BLaER1 (cell line): Measurements from ENCODE around the gene WSCD2.

Experiments
- H3K27ac ChIP-seq: shearing (Covaris generic); formaldehyde crosslinking; 2 replicates; pipeline ENCODE4 v1.8.1; 2022
- H3K27me3 ChIP-seq: shearing (Covaris generic); formaldehyde crosslinking; 2 replicates; pipeline ENCODE4 v1.8.1; 2022
- H3K36me3 ChIP-seq: shearing (Covaris generic); formaldehyde crosslinking; 2 replicates; pipeline ENCODE4 v1.8.1; 2022
- H3K4me1 ChIP-seq: shearing (Covaris generic); formaldehyde crosslinking; 2 replicates; pipeline ENCODE4 v1.8.1; 2022
- H3K4me2 ChIP-seq: shearing (Covaris generic); formaldehyde crosslinking; 2 replicates; pipeline ENCODE4 v1.8.1; 2022
- H3K4me3 ChIP-seq: shearing (Covaris generic); formaldehyde crosslinking; 2 replicates; pipeline ENCODE4 v1.8.1; 2022
- H3K9ac ChIP-seq: shearing (Covaris generic); formaldehyde crosslinking; 2 replicates; pipeline ENCODE4 v1.8.1; 2022
- H3K9me3 ChIP-seq: shearing (Covaris generic); formaldehyde crosslinking; 2 replicates; pipeline ENCODE4 v1.8.1; 2022
- H4K20me1 ChIP-seq: shearing (Covaris generic); formaldehyde crosslinking; 2 replicates; pipeline ENCODE4 v1.8.1; 2022
- Cebpa-rat ChIP-seq: shearing (Covaris generic); IDR thresholded peaks from 2 replicates; pipeline ENCODE4 v1.8.1; 2022

WSCD2 gene

DNA sequence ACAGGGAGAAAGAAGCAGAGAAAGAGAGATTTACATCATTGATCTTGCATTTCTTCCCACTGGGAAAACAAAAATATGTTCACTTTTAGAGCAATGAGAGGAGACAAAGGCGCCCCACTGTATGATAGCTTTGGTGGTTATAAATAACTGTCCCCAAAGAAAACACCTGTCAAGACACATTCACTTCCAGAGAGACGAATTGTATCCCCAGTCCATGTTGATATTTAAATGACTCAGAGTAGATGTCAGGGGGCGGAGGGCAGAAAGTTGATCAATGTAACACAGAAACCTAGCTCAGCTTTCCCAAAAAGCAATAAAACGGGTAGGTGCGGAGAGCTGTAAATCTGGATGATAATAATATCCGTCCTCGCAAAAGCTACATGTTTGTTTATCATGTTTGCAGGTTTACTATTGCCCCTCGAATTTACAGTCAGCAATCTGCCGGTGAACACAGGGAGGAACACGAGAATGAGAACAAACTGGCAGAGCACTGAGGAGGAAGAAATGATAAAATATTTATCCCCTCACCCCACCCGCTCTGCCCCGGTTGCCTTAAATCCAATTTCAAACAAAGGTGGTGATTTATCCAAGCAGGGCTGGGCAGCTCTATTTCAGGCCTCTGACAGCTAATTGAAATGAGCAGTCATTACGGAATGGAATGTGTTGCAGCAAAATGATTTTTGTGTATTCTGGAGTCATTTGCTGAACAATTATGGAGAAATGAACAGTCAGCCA, 125.6 kb downstream of the WSCD2 start:
- no peak for TF ChIP-seq Cebpa-rat
- H3K4me1 ChIP-seq, result peaks cover 29% of the 10 kb centered on the region
- no peaks in the 10 kb centered on the region for H4K20me1 ChIP-seq
- no peaks in the 10 kb centered on the region for H3K27me3 ChIP-seq
- peak overlapping the region; percentile 32 for H3K4me2 ChIP-seq
- H3K9ac ChIP-seq, result no peak overlapping the region
- no peaks in the 10 kb centered on the region for H3K9me3 ChIP-seq
- H3K4me3 ChIP-seq, result no peak overlapping the region
- H3K27ac ChIP-seq, result no peak overlapping the region
- no peaks in the 10 kb centered on the region for H3K36me3 ChIP-seq

DNA sequence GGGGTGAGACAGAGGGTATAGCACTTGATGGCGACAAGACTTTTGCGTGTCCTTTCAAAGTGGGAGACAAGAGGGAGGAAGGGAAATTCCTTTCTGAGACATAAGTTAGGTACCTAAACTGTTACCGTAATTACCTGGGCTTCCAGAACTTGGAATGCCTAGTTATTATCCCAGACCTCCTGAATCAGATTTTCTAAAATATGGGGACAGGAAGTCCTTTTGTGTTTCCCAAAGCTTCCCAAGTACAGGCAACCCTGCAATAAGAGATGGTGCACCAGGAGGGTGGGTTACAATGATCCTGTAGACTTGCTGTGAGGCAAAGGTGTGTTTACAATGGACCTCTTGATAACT, 126.1 kb downstream of the WSCD2 start:
- Histone ChIP-seq H3K9me3 (no peaks in the 10 kb centered on the region), H4K20me1 (no peaks in the 10 kb centered on the region), H3K9ac (no peak overlapping the region), H3K4me1 (peaks cover 29% of the 10 kb centered on the region), H3K4me2 (no peak overlapping the region), H3K27me3 (no peaks in the 10 kb centered on the region), H3K27ac (no peak overlapping the region), H3K36me3 (no peaks in the 10 kb centered on the region), H3K4me3 (no peak overlapping the region)
- TF ChIP-seq Cebpa-rat, result no peak

DNA sequence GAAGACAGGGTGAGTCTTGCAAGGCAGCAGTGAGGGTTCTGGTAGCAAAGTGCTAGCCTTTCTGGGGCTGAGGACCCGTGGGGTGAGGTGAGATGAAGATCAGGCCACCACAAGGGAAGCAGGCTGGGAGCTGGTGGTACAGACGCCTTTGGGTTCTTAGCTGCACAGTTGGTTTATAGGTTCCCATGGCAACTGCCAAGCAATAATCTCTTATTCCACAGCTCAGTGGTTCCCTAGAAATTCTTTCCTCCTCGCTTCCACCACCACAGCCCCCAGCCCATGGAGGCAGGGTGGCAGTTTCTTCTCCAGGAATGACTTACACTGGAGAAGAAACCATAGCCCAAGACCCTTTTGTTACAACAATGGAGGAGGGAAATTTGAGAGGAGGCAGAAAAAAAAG, 127.9 kb downstream of the WSCD2 start:
- peaks cover 29% of the 10 kb centered on the region for H3K4me1 ChIP-seq
- peaks cover 10% of the 10 kb centered on the region for H3K9me3 ChIP-seq
- no peak overlapping the region for H3K4me3 ChIP-seq
- no peaks in the 10 kb centered on the region for H3K36me3 ChIP-seq
- TF ChIP-seq Cebpa-rat, result no peak
- H3K27ac ChIP-seq, result no peak overlapping the region
- no peaks in the 10 kb centered on the region for H3K27me3 ChIP-seq
- no peaks in the 10 kb centered on the region for H4K20me1 ChIP-seq
- H3K9ac ChIP-seq, result no peak overlapping the region
- H3K4me2 ChIP-seq, result no peak overlapping the region

DNA sequence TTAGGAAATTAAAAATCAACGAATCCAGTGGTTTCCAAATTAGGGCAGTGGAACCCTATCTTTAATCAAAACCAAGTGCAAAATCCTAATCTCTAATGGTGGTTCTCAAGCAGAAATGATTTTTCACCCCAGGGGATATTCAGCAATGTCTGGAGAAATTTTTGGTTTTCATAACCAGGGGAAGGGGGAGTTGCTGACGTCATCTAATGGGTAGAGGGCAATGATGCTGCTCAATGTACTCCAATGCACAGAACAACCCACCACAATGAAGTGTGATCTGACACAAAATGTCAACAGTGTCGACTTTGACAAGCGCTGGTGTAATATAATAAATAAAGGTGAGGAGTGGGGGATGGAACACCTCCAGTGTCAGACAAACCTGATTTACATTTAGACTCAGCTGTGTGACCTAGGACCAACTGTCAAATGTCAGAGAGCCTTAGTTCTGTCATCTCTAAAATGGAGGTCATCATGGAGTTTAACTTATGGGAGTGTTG, 128.6 kb downstream of the WSCD2 start:
- H3K4me2 ChIP-seq, result no peak overlapping the region
- no peak overlapping the region for H3K27ac ChIP-seq
- no peak overlapping the region for H3K4me3 ChIP-seq
- H3K9me3 ChIP-seq, result peaks cover 10% of the 10 kb centered on the region
- no peak overlapping the region for H3K9ac ChIP-seq
- no peak for TF ChIP-seq Cebpa-rat
- H3K27me3 ChIP-seq, result no peaks in the 10 kb centered on the region
- H3K4me1 ChIP-seq, result peaks cover 26% of the 10 kb centered on the region
- no peaks in the 10 kb centered on the region for H3K36me3 ChIP-seq
- H4K20me1 ChIP-seq, result no peaks in the 10 kb centered on the region

DNA sequence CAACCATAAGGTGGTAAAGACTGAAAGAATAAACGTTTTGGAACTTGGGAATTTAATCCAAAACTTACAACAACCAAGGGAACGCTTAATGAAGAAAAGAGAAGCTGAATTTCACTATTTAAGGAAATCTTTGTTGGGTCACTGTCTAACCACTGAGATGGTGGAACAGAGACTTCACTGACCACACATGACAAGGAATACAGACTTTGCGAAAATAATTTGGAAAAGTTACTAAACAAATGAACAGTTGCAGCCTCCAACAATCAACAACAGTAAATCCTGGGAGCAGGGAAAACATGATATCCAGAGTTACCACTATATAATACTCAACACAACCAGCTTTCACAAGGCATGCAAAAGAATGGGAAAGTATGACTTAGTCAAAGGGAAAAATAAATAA, 131.0 kb downstream of the WSCD2 start:
- H3K9me3 ChIP-seq, result peaks cover 10% of the 10 kb centered on the region
- no peaks in the 10 kb centered on the region for H4K20me1 ChIP-seq
- no peak for TF ChIP-seq Cebpa-rat
- H3K4me1 ChIP-seq, result peaks cover 6% of the 10 kb centered on the region; the same call in 1 of the 2 replicates
- no peak overlapping the region for H3K9ac ChIP-seq
- no peak overlapping the region for H3K4me3 ChIP-seq
- H3K4me2 ChIP-seq, result no peak overlapping the region
- H3K27me3 ChIP-seq, result no peaks in the 10 kb centered on the region
- no peaks in the 10 kb centered on the region for H3K36me3 ChIP-seq
- no peak overlapping the region for H3K27ac ChIP-seq

DNA sequence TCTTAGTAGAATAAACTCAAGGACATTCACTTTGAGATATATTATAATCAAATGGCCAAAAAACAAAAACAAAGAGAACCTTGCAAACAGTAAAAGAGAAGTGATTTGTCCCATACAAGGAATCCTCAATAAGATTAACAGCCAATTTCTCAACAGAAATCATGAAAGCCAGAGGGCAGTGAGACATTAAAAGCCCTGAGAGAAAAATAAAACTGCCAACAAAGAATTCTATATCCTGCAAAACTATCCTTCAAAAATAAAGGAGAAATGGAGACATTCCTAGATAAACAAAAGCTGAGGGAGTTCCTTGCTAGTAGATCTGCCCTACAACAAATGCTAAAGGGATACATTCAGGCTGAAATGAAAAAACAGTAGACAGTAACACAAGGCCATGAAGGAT, 131.9 kb downstream of the WSCD2 start:
- Histone ChIP-seq H3K4me3 (no peak overlapping the region), H3K4me1 (peaks cover 6% of the 10 kb centered on the region; the same call in 1 of the 2 replicates), H4K20me1 (no peaks in the 10 kb centered on the region), H3K27ac (no peak overlapping the region), H3K27me3 (no peaks in the 10 kb centered on the region), H3K4me2 (no peak overlapping the region), H3K9me3 (peaks cover 10% of the 10 kb centered on the region), H3K9ac (no peak overlapping the region), H3K36me3 (no peaks in the 10 kb centered on the region)
- TF ChIP-seq Cebpa-rat, result no peak

DNA sequence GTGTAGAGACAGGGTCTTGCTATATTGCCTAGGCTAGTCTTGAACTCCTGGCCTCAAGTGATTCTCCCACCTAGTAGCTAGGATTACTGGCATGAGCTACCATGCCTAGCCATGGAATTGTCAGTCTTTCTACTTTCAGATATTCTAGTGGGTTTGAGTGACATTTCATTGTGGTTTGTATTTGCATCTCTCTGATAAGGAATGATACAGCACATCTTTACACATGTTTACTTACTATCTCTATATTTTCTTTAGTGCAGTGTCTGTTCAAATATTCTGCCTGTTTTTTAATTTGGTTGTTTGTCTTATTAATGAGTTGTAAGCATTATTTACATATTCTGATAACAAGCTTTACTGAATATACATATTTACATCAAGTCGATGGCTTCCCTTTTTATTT, 136.4 kb downstream of the WSCD2 start:
- no peak overlapping the region for H3K4me3 ChIP-seq
- H3K9me3 ChIP-seq, result peaks cover 10% of the 10 kb centered on the region
- no peaks in the 10 kb centered on the region for H3K36me3 ChIP-seq
- H3K9ac ChIP-seq, result no peak overlapping the region
- TF ChIP-seq Cebpa-rat, result no peak
- no peaks in the 10 kb centered on the region for H4K20me1 ChIP-seq
- no peaks in the 10 kb centered on the region for H3K4me1 ChIP-seq
- H3K27ac ChIP-seq, result no peak overlapping the region
- no peak overlapping the region for H3K4me2 ChIP-seq
- H3K27me3 ChIP-seq, result no peaks in the 10 kb centered on the region

DNA sequence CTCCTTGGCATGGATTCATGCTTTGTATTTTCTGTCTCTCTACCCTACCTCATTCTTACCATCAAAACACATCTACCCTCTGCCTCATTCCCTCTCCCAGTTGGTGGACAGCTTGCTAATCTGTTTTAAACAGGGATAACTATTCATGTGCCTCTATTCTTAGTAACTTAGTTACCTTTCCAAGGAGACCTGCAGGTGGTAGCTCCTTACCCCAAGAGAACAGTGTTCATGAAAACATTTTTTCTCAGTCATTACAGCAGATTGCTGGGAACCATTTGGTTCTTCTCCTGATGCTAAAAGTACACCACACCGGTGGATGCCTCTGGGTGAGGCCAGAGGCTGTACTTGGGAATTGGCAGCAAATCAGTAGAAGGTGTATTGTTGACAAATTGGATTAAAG, 137.0 kb downstream of the WSCD2 start:
- no peak for TF ChIP-seq Cebpa-rat
- Histone ChIP-seq H3K9ac (no peak overlapping the region), H3K36me3 (no peaks in the 10 kb centered on the region), H3K4me3 (no peak overlapping the region), H4K20me1 (no peaks in the 10 kb centered on the region), H3K27ac (no peak overlapping the region), H3K9me3 (peaks cover 4% of the 10 kb centered on the region), H3K27me3 (no peaks in the 10 kb centered on the region), H3K4me1 (no peaks in the 10 kb centered on the region), H3K4me2 (no peak overlapping the region)

DNA sequence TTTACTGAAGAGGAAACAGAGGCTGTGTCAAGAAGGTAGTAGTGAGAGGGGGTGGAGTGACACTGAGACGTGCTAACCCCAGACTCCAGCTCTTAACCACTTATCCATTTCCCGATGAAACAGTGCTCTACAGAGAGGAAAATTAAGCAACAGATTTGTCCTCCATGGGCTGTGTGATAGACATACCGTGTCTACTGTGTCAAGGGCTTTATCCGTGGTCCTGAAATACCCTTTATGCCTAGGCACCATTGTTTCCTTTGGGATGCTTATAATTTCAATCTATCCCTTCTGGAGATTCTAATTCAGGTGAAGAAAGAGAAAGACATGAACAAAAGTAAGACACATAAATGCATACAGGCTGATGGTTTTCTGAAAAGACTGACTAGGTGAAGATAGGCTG, 138.4 kb downstream of the WSCD2 start:
- no peaks in the 10 kb centered on the region for H3K36me3 ChIP-seq

DNA sequence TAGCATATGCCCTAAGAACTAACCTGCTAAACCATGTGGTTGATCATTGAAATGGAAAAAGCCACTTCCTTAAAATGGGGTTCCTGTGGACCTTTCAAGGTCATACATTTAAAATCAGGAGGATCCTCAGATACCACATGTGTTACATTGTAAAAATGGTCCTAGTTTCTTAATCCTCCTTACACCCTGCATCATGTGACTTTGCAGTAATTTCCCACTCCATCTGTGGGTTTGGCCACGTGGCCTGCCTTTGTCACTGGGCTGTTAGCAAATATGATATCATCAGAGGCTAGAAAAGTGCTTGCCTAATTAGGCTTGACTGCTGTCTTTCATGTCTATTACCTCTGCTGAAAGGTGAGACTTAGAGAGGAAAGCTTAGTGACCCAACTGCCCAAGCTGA, 139.3 kb downstream of the WSCD2 start:
- Histone ChIP-seq H3K9ac (no peak overlapping the region), H3K27me3 (no peaks in the 10 kb centered on the region), H3K4me3 (no peak overlapping the region), H4K20me1 (no peaks in the 10 kb centered on the region), H3K9me3 (no peaks in the 10 kb centered on the region), H3K4me1 (no peaks in the 10 kb centered on the region), H3K27ac (no peak overlapping the region), H3K4me2 (no peak overlapping the region), H3K36me3 (no peaks in the 10 kb centered on the region)
- no peak for TF ChIP-seq Cebpa-rat

More for the DNA sequence above, 138.4 kb downstream of the WSCD2 start:
- H3K9me3 ChIP-seq, result no peaks in the 10 kb centered on the region
- H3K4me1 ChIP-seq, result no peaks in the 10 kb centered on the region
- no peaks in the 10 kb centered on the region for H3K27me3 ChIP-seq
- no peak for TF ChIP-seq Cebpa-rat
- H3K9ac ChIP-seq, result no peak overlapping the region
- H3K4me3 ChIP-seq, result no peak overlapping the region
- H3K4me2 ChIP-seq, result no peak overlapping the region
- H4K20me1 ChIP-seq, result no peaks in the 10 kb centered on the region
- no peak overlapping the region for H3K27ac ChIP-seq

DNA sequence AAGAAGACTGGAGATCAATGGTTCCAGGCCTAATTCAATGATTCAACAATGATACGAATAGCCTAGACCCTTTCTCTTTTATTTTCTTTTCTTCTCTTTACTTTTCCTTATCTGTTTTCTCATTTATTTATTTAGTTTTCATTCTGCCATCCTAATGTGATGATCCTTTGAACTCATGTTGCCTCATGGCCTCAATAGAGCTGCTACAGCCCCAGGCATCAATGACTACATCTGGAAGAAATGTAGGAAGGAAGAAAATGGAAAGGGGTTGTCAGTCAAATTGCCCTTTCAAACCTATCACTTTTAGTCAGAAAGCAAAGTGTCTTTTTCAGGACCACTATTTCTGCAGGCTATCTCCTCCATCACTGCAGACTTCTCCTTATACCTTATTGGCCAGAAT, 140.1 kb downstream of the WSCD2 start:
- no peak overlapping the region for H3K27ac ChIP-seq
- H3K36me3 ChIP-seq, result no peaks in the 10 kb centered on the region
- no peak overlapping the region for H3K4me2 ChIP-seq
- no peaks in the 10 kb centered on the region for H3K27me3 ChIP-seq
- H4K20me1 ChIP-seq, result no peaks in the 10 kb centered on the region
- H3K9me3 ChIP-seq, result no peaks in the 10 kb centered on the region
- H3K4me3 ChIP-seq, result no peak overlapping the region
- H3K4me1 ChIP-seq, result no peaks in the 10 kb centered on the region
- H3K9ac ChIP-seq, result no peak overlapping the region
- TF ChIP-seq Cebpa-rat, result no peak
